ENCODE results near the gene H2BW2.
"Not testable (repeated sequence)": the region's sequence is repeated elsewhere in the genome, so short reads cannot be mapped to it uniquely, and the experiment has no call there.

H2BW2 gene

GRCh38 chrX:104039689-104040505, at the start of gene H2BW2:
Gene H2BW2, plus strand, starts transcription at chrX:104039956. Its CDS starts 39 bp downstream, at chrX:104039995.
- DNase-seq (ENCODE audit: low spot score) = no peak
- TF ChIP-seq CTCF (IDR thresholded peaks at IDR 0.05; ENCODE audit: extremely low read depth, missing control alignments) = no peak

- no peak for TF ChIP-seq CTCF (IDR thresholded peaks at IDR 0.05; ENCODE audit: extremely low read depth, missing control alignments)
- DNase-seq (ENCODE audit: low spot score) = no peak
Observed at GRCh38 chrX:103999234-103999633, 40.5 kb upstream of the H2BW2 start.

- no peak for DNase-seq (ENCODE audit: low spot score)
- no peak for TF ChIP-seq CTCF (IDR thresholded peaks at IDR 0.05; ENCODE audit: extremely low read depth, missing control alignments)
Observed at GRCh38 chrX:104008831-104009230, 30.9 kb upstream of the H2BW2 start.

DNA sequence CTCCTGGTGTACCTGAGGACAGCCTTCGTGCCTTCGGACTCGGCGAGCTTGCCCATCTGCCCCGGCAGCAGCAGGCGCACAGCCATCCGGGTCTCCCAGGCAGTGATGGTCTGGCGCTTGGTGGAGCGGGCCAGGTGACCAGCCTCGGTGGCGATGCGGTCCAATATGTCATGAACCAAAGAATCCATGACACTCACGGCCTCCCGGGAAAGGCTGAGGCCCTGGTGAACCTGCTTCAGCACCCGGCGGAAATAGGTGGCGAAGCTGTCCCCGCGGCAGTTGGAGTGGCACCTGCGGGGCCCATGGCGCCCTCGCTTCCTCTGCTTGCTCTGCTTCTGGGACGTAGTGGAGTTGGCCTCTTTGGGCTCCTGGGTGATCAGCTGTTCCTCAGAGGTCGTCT, 26.6 kb upstream of the H2BW2 start:
- no peak for TF ChIP-seq CTCF (IDR thresholded peaks at IDR 0.05; ENCODE audit: extremely low read depth, missing control alignments)

GRCh38 chrX:104013606-104014005, 26.1 kb upstream of the H2BW2 start, which contains the start of gene H2BW1:
Gene H2BW1, minus strand, starts transcription at chrX:104013708. Its CDS starts 132 bp downstream, at chrX:104013576.
- no peak for TF ChIP-seq CTCF (IDR thresholded peaks at IDR 0.05; ENCODE audit: extremely low read depth, missing control alignments)
- DNase-seq (ENCODE audit: low spot score) = no peak

More for the DNA sequence above, 26.6 kb upstream of the H2BW2 start:
- DNase-seq (ENCODE audit: low spot score) = no peak

GRCh38 chrX:104015576-104015975, 24.2 kb upstream of the H2BW2 start:
- not testable (repeated sequence) for DNase-seq (ENCODE audit: low spot score)

DNA sequence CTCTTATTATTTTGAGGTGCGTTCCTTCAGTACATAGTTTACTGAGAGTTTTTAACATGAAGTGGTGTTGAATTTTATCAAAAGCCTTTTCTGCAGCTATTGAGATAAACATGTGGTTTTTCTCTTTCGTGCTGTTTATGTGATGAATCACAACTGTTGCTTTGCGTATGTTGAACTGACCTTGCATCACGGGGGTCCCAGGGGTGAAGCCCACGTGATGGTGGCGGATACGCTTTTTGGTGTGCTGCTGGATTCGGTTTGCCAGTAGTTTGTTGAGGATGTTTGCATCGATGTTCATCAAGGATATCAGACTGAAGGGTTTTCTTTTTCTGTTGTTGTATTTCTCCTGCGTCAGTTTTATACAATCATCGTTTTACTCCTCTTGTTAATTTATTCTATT, 21.6 kb upstream of the H2BW2 start:
- TF ChIP-seq CTCF (IDR thresholded peaks at IDR 0.05; ENCODE audit: extremely low read depth, missing control alignments) = no peak
- no peak for DNase-seq (ENCODE audit: low spot score)

DNA sequence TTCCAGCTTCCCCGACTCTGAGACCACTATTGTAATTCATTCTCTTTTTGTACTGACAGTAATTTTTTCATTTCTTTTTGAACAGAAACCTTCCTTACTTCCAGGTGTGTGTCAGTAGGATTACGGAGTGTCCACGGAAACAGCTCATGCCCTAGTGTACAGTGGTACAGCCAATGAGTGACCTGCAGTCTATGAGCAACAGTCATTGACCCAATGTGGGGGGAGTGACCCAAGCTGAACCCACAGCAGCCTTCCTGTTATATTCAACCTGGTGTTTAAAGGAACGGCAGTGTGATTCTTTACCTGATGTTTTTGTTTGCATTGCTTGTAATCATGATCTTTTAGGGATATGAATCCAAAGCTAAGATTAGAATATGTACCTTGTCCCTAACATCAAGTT, 1.2 kb downstream of the H2BW2 start:
- TF ChIP-seq CTCF (IDR thresholded peaks at IDR 0.05; ENCODE audit: extremely low read depth, missing control alignments) = no peak
- DNase-seq (ENCODE audit: low spot score) = no peak

All from GM20000 (cell line).